GM12875 (cell line): ENCODE data around the gene UBASH3B.

Experiments used
- H3K4me3 ChIP-seq: one replicate; pipeline ENCODE4 v1.5.1; 2011; ENCODE audit warnings: low read depth, low read length, control low read depth
- TF ChIP-seq, protein P1 (sequence below): IDR thresholded peaks from 2 replicates; pipeline ENCODE4 v1.5.1; 2011; ENCODE audit warnings: low read depth, mild to moderate bottlenecking, control low read depth, inconsistent platforms, low read length, moderate library complexity, borderline replicate concordance; ENCODE audit not compliant: insufficient read depth

The UBASH3B gene

GRCh38 chr11:122773781-122774266, 118.3 kb downstream of the UBASH3B start:
- no peak overlapping the region for H3K4me3 ChIP-seq
- TF ChIP-seq, protein P1, sequence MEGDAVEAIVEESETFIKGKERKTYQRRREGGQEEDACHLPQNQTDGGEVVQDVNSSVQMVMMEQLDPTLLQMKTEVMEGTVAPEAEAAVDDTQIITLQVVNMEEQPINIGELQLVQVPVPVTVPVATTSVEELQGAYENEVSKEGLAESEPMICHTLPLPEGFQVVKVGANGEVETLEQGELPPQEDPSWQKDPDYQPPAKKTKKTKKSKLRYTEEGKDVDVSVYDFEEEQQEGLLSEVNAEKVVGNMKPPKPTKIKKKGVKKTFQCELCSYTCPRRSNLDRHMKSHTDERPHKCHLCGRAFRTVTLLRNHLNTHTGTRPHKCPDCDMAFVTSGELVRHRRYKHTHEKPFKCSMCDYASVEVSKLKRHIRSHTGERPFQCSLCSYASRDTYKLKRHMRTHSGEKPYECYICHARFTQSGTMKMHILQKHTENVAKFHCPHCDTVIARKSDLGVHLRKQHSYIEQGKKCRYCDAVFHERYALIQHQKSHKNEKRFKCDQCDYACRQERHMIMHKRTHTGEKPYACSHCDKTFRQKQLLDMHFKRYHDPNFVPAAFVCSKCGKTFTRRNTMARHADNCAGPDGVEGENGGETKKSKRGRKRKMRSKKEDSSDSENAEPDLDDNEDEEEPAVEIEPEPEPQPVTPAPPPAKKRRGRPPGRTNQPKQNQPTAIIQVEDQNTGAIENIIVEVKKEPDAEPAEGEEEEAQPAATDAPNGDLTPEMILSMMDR, result no peak

DNA sequence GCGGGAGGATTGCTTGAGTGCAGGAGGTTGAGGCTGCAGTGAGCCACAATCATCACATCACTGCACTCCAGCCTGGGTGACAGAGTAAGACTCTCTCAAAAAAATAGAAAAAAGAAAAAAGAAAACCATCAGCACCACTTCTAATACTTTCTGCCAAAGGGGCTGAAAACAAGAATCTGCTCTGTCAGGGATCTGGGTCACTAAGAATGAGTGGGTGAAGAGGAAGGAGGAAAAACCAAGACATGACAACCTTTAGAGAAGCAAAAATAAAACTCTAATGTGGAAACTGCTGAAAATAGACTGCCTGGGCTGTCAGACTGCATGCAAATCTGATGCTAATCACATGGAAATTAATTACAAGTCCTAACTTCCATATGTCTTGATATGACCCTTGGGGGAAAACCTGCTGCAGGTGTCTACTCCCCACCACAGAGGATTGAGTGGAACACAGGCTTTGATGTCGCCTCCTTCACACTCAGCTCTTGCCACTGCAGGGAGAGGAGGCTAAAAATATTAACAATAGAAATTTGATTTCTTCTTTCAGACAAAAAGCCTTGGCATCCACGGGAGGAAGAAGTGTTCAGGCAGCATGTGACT, 120.3 kb downstream of the UBASH3B start:
- TF ChIP-seq, protein P1, result no peak
- H3K4me3 ChIP-seq, result no peak overlapping the region

- TF ChIP-seq, protein P1, result no peak
- no peak overlapping the region for H3K4me3 ChIP-seq
These were observed 121.0 kb downstream of the UBASH3B start for GRCh38 chr11:122776546-122776945.

DNA sequence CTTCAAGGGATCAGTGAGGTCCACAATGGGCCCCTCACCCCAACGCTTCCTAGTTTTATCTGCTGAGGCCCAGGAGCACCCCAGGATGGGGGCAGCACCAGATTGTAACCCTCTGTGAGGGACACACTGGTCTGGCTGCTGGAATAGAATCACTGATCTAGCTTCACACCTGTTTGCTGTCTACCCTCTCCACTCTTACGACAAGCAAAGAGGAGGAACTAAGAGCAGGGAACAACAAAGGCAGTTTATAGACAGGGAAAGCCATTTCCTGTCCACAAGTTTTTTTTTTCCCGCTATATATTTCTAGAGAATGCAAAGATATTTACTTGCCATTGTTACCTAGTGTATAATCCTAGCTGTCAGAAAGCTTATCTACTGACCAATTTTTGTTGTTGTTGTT, 121.8 kb downstream of the UBASH3B start:
- TF ChIP-seq, protein P1, result no peak
- H3K4me3 ChIP-seq, result no peak overlapping the region

- TF ChIP-seq, protein P1, result no peak
- H3K4me3 ChIP-seq, result no peak overlapping the region
These were observed 122.6 kb downstream of the UBASH3B start for GRCh38 chr11:122778148-122778547.

DNA sequence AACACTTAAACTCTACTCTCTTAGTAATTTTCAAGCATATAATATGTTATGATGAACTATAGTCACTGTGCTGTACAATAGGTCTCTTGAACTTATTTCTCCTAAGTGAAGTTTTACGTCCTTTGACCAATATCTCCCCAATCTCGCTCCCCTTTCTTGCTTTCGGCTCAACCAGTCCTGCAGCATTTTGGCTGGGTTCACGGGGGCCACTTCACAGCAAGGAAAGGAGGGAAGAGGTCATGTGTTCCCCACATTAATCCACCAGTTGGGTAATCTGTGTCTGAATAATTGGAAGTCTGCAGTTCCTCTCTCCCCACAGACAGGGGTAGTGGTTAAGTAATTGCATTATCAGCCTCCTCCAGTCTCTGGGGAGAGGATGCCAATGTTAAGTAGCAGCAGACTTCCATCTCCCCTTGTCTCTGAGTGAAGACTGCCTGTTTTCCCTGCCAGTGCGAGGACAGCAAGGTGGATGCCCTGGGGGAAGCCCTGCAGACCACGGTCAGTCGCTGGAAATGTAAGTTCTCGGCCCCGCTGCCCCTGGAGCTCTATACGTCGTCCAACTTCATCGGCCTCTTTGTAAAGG, 123.6 kb downstream of the UBASH3B start:
- no peak overlapping the region for H3K4me3 ChIP-seq
- TF ChIP-seq, protein P1, result no peak
